Measurements from ENCODE around the gene GPR25.

Gene GPR25

DNA sequence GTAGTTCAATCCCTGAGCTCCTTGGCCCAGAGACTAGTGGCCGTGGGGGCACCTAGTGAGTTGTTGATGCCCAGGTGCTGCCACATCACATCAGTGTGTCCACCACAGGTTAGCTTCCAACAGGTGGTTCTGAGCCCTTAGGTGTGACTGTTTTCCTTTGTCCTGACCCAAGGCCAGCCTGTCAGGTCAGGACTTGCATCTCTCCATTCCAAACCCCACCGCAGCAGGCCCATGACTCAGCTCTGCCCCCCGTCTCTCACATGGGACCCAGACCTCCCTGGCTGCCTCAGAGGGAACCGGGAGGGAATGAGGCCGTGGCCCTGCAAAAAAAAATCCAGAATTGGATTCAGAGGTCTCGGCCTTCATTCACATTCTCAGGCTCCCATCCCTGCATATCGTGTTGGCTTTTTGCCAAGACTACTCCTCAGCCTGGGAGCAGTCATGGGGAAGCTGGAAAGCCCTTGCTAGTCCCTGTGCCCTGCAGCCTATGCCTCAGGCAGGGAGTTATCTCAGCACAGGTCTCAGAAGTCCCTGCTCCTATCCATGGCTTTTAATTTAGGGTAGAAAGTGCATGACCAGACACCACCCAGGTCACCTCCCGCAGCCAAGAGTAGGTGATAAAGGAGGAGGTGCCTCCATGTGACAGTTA lies 29.1 kb downstream of the GPR25 start:
- Histone ChIP-seq H3K9ac (no peak overlapping the region), H3K4me3 (ENCODE audit: low read depth, low read length) (no peak overlapping the region), H3K4me2 (ENCODE audit: low read length) (no peak overlapping the region), H2AFZ (no peak overlapping the region), H3K79me2 (no peaks in the 10 kb centered on the region), H3K9me3 (ENCODE audit: control insufficient read depth, low read length) (no peaks in the 10 kb centered on the region), H3K36me3 (ENCODE audit: control insufficient read depth, insufficient read depth, low read length) (no peaks in the 10 kb centered on the region), H3K27ac (no peak overlapping the region), H3K4me1 (no peaks in the 10 kb centered on the region), H3K27me3 (ENCODE audit: control insufficient read depth, insufficient read depth, low read length) (no peaks in the 10 kb centered on the region)
- no peak for TF ChIP-seq CTCF (IDR thresholded peaks at IDR 0.05)

- H3K4me3 ChIP-seq (ENCODE audit: low read depth, low read length): no peak overlapping the region
- H3K79me2 ChIP-seq: no peaks in the 10 kb centered on the region
- no peak for TF ChIP-seq CTCF (IDR thresholded peaks at IDR 0.05)
- no peaks in the 10 kb centered on the region for H3K27me3 ChIP-seq (ENCODE audit: control insufficient read depth, insufficient read depth, low read length)
- no peaks in the 10 kb centered on the region for H3K36me3 ChIP-seq (ENCODE audit: control insufficient read depth, insufficient read depth, low read length)
- H3K4me1 ChIP-seq: no peaks in the 10 kb centered on the region
- no peak overlapping the region for H2AFZ ChIP-seq
- no peak overlapping the region for H3K4me2 ChIP-seq (ENCODE audit: low read length)
- no peak overlapping the region for H3K27ac ChIP-seq
- H3K9me3 ChIP-seq (ENCODE audit: control insufficient read depth, low read length): no peaks in the 10 kb centered on the region
- H3K9ac ChIP-seq: no peak overlapping the region
These were observed 31.0 kb downstream of the GPR25 start for GRCh38 chr1:200903793-200904192.

- H3K4me2 ChIP-seq (ENCODE audit: low read length): no peak overlapping the region
- no peak overlapping the region for H2AFZ ChIP-seq
- H3K4me1 ChIP-seq: no peaks in the 10 kb centered on the region
- no peaks in the 10 kb centered on the region for H3K27me3 ChIP-seq (ENCODE audit: control insufficient read depth, insufficient read depth, low read length)
- no peak overlapping the region for H3K4me3 ChIP-seq (ENCODE audit: low read depth, low read length)
- H3K79me2 ChIP-seq: no peaks in the 10 kb centered on the region
- no peaks in the 10 kb centered on the region for H3K36me3 ChIP-seq (ENCODE audit: control insufficient read depth, insufficient read depth, low read length)
- no peak overlapping the region for H3K9ac ChIP-seq
- no peak overlapping the region for H3K27ac ChIP-seq
- no peaks in the 10 kb centered on the region for H3K9me3 ChIP-seq (ENCODE audit: control insufficient read depth, low read length)
- TF ChIP-seq CTCF (IDR thresholded peaks at IDR 0.05): no peak
These were observed 32.0 kb downstream of the GPR25 start for GRCh38 chr1:200904772-200905171.

GRCh38 chr1:200905411-200906052 lies 32.8 kb downstream of the GPR25 start:
- TF ChIP-seq CTCF (IDR thresholded peaks at IDR 0.05): no peak
- no peak overlapping the region for H3K4me3 ChIP-seq (ENCODE audit: low read depth, low read length)
- no peaks in the 10 kb centered on the region for H3K36me3 ChIP-seq (ENCODE audit: control insufficient read depth, insufficient read depth, low read length)
- H3K9me3 ChIP-seq (ENCODE audit: control insufficient read depth, low read length): no peaks in the 10 kb centered on the region
- no peak overlapping the region for H2AFZ ChIP-seq
- H3K9ac ChIP-seq: no peak overlapping the region
- H3K27me3 ChIP-seq (ENCODE audit: control insufficient read depth, insufficient read depth, low read length): no peaks in the 10 kb centered on the region
- no peak overlapping the region for H3K4me2 ChIP-seq (ENCODE audit: low read length)
- no peak overlapping the region for H3K27ac ChIP-seq
- H3K79me2 ChIP-seq: no peaks in the 10 kb centered on the region
- no peaks in the 10 kb centered on the region for H3K4me1 ChIP-seq

DNA sequence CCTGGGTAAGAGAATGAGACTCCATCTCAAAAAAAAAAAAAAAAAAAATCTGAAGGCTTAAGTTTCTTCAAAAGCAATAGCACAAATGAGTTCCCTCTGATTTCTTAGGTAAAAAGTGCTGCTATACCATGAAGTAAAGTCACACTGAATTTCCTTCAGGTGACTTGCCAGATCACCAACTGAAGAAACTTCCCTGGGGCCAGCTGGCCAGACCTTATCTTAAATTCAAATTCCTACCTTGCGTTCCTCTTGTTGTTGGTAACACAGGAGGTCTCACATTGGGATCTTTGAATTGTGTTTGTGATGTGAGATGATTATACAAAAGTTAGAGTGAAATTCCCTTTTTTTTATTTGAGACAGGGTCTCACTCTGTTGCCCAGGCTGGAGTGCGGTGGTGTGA lies 33.7 kb downstream of the GPR25 start:
- H3K4me1 ChIP-seq: no peaks in the 10 kb centered on the region
- no peak overlapping the region for H3K4me2 ChIP-seq (ENCODE audit: low read length)
- no peaks in the 10 kb centered on the region for H3K79me2 ChIP-seq
- TF ChIP-seq CTCF (IDR thresholded peaks at IDR 0.05): no peak
- no peak overlapping the region for H3K9ac ChIP-seq
- no peak overlapping the region for H3K27ac ChIP-seq
- no peaks in the 10 kb centered on the region for H3K27me3 ChIP-seq (ENCODE audit: control insufficient read depth, insufficient read depth, low read length)
- H3K36me3 ChIP-seq (ENCODE audit: control insufficient read depth, insufficient read depth, low read length): no peaks in the 10 kb centered on the region
- H3K4me3 ChIP-seq (ENCODE audit: low read depth, low read length): no peak overlapping the region
- H2AFZ ChIP-seq: no peak overlapping the region
- no peaks in the 10 kb centered on the region for H3K9me3 ChIP-seq (ENCODE audit: control insufficient read depth, low read length)
